H1 (cell line): ENCODE measurements around the gene LPO. TPM values are rescaled to one million over a fixed set of nuclear protein-coding genes. Genes with fewer than 3 reads are reported as not detected.

ENCODE experiments used
- CTCF ChIA-PET: fragments of 300-600 bp; sonication (Branson Sonifier 250); formaldehyde crosslinking; loops from one replicate; lab custom pipeline; 2021; ENCODE audit not compliant: partially characterized antibody; lab: Charles Lee
- POLR2A ChIA-PET: fragments of 300-600 bp; sonication (Branson Sonifier 250); formaldehyde crosslinking; loops from one replicate; lab custom pipeline; 2021; ENCODE audit warnings: inconsistent platforms; ENCODE audit not compliant: partially characterized antibody; lab: Charles Lee
- DNase-seq, 2 experiments: peaks; one replicate each; pipeline versions ENCODE4 v3.0.0 to v3.0.0-alpha.2; 2010 to 2022; ENCODE audit warnings: low spot score in 2 of 2, low read depth in 1 of 2, mixed read lengths in 1 of 2
- FAIRE-seq: peaks from 2 replicates; lab custom pipeline; 2011; peaks lifted over from hg19 to GRCh38; lab: Jason Lieb, UNC
- H2AFZ ChIP-seq: 2 replicates; pipeline ENCODE4 v1.8.1; 2012; ENCODE audit warnings: low read length, inconsistent platforms
- H2AK5ac ChIP-seq: 2 replicates; pipeline ENCODE4 v1.6.1; 2013; ENCODE audit warnings: low read depth, low read length
- H2BK120ac ChIP-seq: replicated peaks from 2 replicates; pipeline ENCODE3; 2013; ENCODE audit warnings: low read depth, low read length, inconsistent platforms
- H2BK12ac ChIP-seq: 2 replicates; pipeline ENCODE4 v1.6.1; 2013; ENCODE audit warnings: low read depth, low read length
- H2BK15ac ChIP-seq: 2 replicates; pipeline ENCODE4 v1.6.1; 2013; ENCODE audit warnings: low read length
- H2BK20ac ChIP-seq: 2 replicates; pipeline ENCODE4 v1.6.1; 2013; ENCODE audit warnings: low read length
- H2BK5ac ChIP-seq: 2 replicates; pipeline ENCODE4 v1.6.1; 2013; ENCODE audit warnings: low read depth, low read length
- H3K14ac ChIP-seq: 2 replicates; pipeline ENCODE4 v1.6.1; 2013; ENCODE audit warnings: inconsistent platforms; ENCODE audit not compliant: insufficient read length
- H3K18ac ChIP-seq: 2 replicates; pipeline ENCODE4 v1.6.1; 2013; ENCODE audit warnings: low read length; ENCODE audit errors: extremely low read depth
- H3K23ac ChIP-seq: 2 replicates; pipeline ENCODE4 v1.6.1; 2013; ENCODE audit warnings: inconsistent platforms; ENCODE audit not compliant: insufficient read length
- H3K23me2 ChIP-seq: 2 replicates; pipeline ENCODE4 v1.6.1; 2013; ENCODE audit warnings: low read depth, low read length
- H3K27ac ChIP-seq: 2 replicates; pipeline ENCODE4 v1.6.1; 2011; ENCODE audit warnings: low read depth, low read length, inconsistent platforms
- H3K27me3 ChIP-seq, 4 experiments: replicated peaks in 1 of 4; 1 replicate in 1 of 4; 2 replicates in 3 of 4; pipeline versions ENCODE4 v1.6.1 to v1.8.1; 2011 to 2013; ENCODE audit warnings: low read length in 3 of 4, mild to moderate bottlenecking in 3 of 4, inconsistent platforms in 2 of 4, mixed read lengths in 2 of 4, moderate library complexity in 1 of 4; ENCODE audit not compliant: control insufficient read depth in 3 of 4, insufficient read depth in 3 of 4; ENCODE audit errors: extremely low read depth in 1 of 4
- H3K36me3 ChIP-seq, 4 experiments: 2 replicates each; pipeline versions ENCODE4 v1.6.1 to v1.8.1; 2011 to 2013; ENCODE audit warnings: mild to moderate bottlenecking in 4 of 4, low read length in 3 of 4, moderate library complexity in 2 of 4, control low read depth in 1 of 4, inconsistent platforms in 1 of 4; ENCODE audit not compliant: insufficient read depth in 4 of 4, control insufficient read depth in 2 of 4
- H3K4ac ChIP-seq: replicated peaks from 2 replicates; pipeline ENCODE3; 2013; ENCODE audit warnings: low read length, low read depth, mixed read lengths, inconsistent platforms; ENCODE audit not compliant: insufficient read length
- H3K4me1 ChIP-seq, 4 experiments: replicated peaks in 1 of 4; 1 replicate in 1 of 4; 2 replicates in 3 of 4; pipeline versions ENCODE4 v1.6.1 to v1.8.1; 2011 to 2013; ENCODE audit warnings: low read length in 3 of 4, inconsistent platforms in 2 of 4, mixed read lengths in 1 of 4; ENCODE audit not compliant: insufficient read depth in 4 of 4, control insufficient read depth in 3 of 4
- H3K4me2 ChIP-seq, 2 experiments: 2 replicates each; pipeline versions ENCODE4 v1.6.1 to v1.8.1; 2011 to 2013; ENCODE audit warnings: low read depth in 2 of 2, low read length in 2 of 2, control low read depth in 1 of 2, inconsistent platforms in 1 of 2, mild to moderate bottlenecking in 1 of 2; ENCODE audit not compliant: insufficient read depth in 1 of 2
- H3K4me3 ChIP-seq, 4 experiments: fragments of 200-600, 300-600 bp in 1 of 4; sonication (generic), shearing (Covaris generic), sonication (Bioruptor Twin) in 1 of 4; 2 replicates each; pipeline versions ENCODE4 v1.5.1 to v1.8.1; 2011 to 2016; ENCODE audit warnings: low read length in 4 of 4, low read depth in 3 of 4, control low read depth in 2 of 4, inconsistent platforms in 2 of 4, mild to moderate bottlenecking in 2 of 4, mixed read lengths in 1 of 4, moderate library complexity in 1 of 4; ENCODE audit not compliant: insufficient read depth in 2 of 4; ENCODE audit errors: extremely low read depth in 1 of 4
- H3K56ac ChIP-seq: replicated peaks from 2 replicates; pipeline ENCODE3; 2013; ENCODE audit warnings: low read depth, mild to moderate bottlenecking, mixed read lengths, low read length, inconsistent platforms; ENCODE audit not compliant: insufficient read length
- H3K79me1 ChIP-seq: 2 replicates; pipeline ENCODE4 v1.6.1; 2013; ENCODE audit warnings: low read depth, low read length, control low read depth
- H3K79me2 ChIP-seq, 2 experiments: 2 replicates each; pipeline versions ENCODE4 v1.6.1 to v1.8.1; 2012 to 2013; ENCODE audit warnings: low read length in 2 of 2, mild to moderate bottlenecking in 2 of 2, inconsistent platforms in 1 of 2; ENCODE audit not compliant: insufficient read depth in 2 of 2, control insufficient read depth in 1 of 2
- H3K9ac ChIP-seq, 4 experiments: replicated peaks in 1 of 4; 1 replicate in 1 of 4; 2 replicates in 3 of 4; pipeline versions ENCODE4 v1.6.1 to v1.8.1; 2011 to 2013; ENCODE audit warnings: low read depth in 3 of 4, low read length in 3 of 4, control low read depth in 2 of 4, mild to moderate bottlenecking in 2 of 4, moderate library complexity in 2 of 4, inconsistent platforms in 1 of 4; ENCODE audit errors: extremely low read depth in 1 of 4
- H3K9me3 ChIP-seq, 2 experiments: 2 replicates each; pipeline versions ENCODE4 v1.6.1 to v1.8.1; 2012 to 2013; ENCODE audit warnings: mild to moderate bottlenecking in 2 of 2, moderate library complexity in 2 of 2, control low read depth in 1 of 2, inconsistent platforms in 1 of 2, low read depth in 1 of 2, low read length in 1 of 2, mixed read lengths in 1 of 2; ENCODE audit not compliant: insufficient read depth in 2 of 2
- H4K20me1 ChIP-seq, 2 experiments: replicated peaks in 1 of 2; 2 replicates each; pipeline versions ENCODE3 to v1.8.1; 2011 to 2013; ENCODE audit warnings: inconsistent platforms in 2 of 2, low read length in 2 of 2, mild to moderate bottlenecking in 1 of 2; ENCODE audit not compliant: insufficient read depth in 2 of 2, control insufficient read depth in 1 of 2
- H4K5ac ChIP-seq: 2 replicates; pipeline ENCODE4 v1.6.1; 2013; ENCODE audit warnings: low read length, low read depth, mixed read lengths, inconsistent platforms; ENCODE audit not compliant: insufficient read length
- H4K8ac ChIP-seq: 2 replicates; pipeline ENCODE4 v1.8.0; 2013; ENCODE audit warnings: mild to moderate bottlenecking, moderate library complexity, low read length, inconsistent platforms; ENCODE audit not compliant: insufficient read depth; ENCODE audit errors: extremely low read depth
- H4K91ac ChIP-seq: replicated peaks from 2 replicates; pipeline ENCODE3; 2013; ENCODE audit warnings: low read length, mixed read lengths, inconsistent platforms; ENCODE audit not compliant: insufficient read length
- CHD1 ChIP-seq: IDR thresholded peaks from 2 replicates; pipeline ENCODE4 v1.6.1; 2012; ENCODE audit warnings: low read depth, low read length, improper control_type of control experiment
- RAD21 ChIP-seq, 2 experiments: IDR thresholded peaks in 1 of 2; conservative IDR thresholded peaks in 1 of 2; 2 replicates each; pipeline ENCODE4 v1.6.1; 2011; ENCODE audit warnings: low read depth in 2 of 2, low read length in 2 of 2, improper control_type of control experiment in 1 of 2, inconsistent platforms in 1 of 2, mild to moderate bottlenecking in 1 of 2, moderate library complexity in 1 of 2
- SIN3A ChIP-seq, 2 experiments: IDR thresholded peaks in 1 of 2; conservative IDR thresholded peaks in 1 of 2; 2 replicates each; pipeline ENCODE4 v1.6.1; 2011 to 2012; ENCODE audit warnings: low read length in 2 of 2, improper control_type of control experiment in 1 of 2, low read depth in 1 of 2, mild to moderate bottlenecking in 1 of 2
- SP4 ChIP-seq: IDR thresholded peaks from 2 replicates; pipeline ENCODE4 v1.6.1; 2012; ENCODE audit warnings: low read length, inconsistent platforms
- TBP ChIP-seq: IDR thresholded peaks from 2 replicates; pipeline ENCODE4 v1.6.1; 2011; ENCODE audit warnings: low read depth, low read length, improper control_type of control experiment
- WGBS, 2 experiments: shearing (Covaris generic) in 1 of 2; methylation state at CpG; one replicate each; pipeline versions ENCODE4 v1.1.6 to v1.1.7; 2013 to 2015; ENCODE audit warnings: low lambda C conversion rate in 2 of 2, mixed read lengths in 2 of 2, inconsistent platforms in 1 of 2, low coverage in 1 of 2, missing lambda C conversion rate in 1 of 2; ENCODE audit not compliant: insufficient replicate concordance in 2 of 2, insufficient coverage in 1 of 2, insufficient read length in 1 of 2; ENCODE audit errors: extremely low coverage in 1 of 2, missing lambda C conversion rate in 1 of 2; 5-methylcytosine and 5-hydroxymethylcytosine counted together
- polyA plus RNA-seq, 7 experiments: library from polyadenylated mRNA; depleted of rRNA in 3 of 7; stranded (reverse) in 5 of 7; unstranded in 2 of 7; fragments of >200 nt in 5 of 7; fragments of 200-250 nt in 2 of 7; gene quantifications; 1 replicate in 5 of 7; 2 replicates in 1 of 7; 4 replicates in 1 of 7; pipeline versions ENCODE4 v1.2.1 to v1.2.3, GENCODE V29; 2011 to 2013; ENCODE audit warnings: missing spikeins in 2 of 7, mixed read lengths in 2 of 7
- total RNA-seq: library from RNA; stranded (reverse); fragmentation: NEBNext Ultra II Directional; extraction: Animal tissue kit (Norgen Biotek cat#: 25700); gene quantifications from 2 replicates; pipeline ENCODE4 v1.2.1, GENCODE V29; 2021
- TF ChIP-seq, protein P1 (sequence below), 3 experiments: IDR thresholded peaks; 1 replicate in 2 of 3; 2 replicates in 1 of 3; pipeline versions ENCODE4 v1.5.1 to v1.6.1; 2011; ENCODE audit warnings: low read length in 3 of 3, mild to moderate bottlenecking in 3 of 3, inconsistent platforms in 2 of 3, low read depth in 1 of 3, moderate library complexity in 1 of 3; ENCODE audit not compliant: insufficient read depth in 1 of 3; ENCODE audit errors: control extremely low read depth in 1 of 3
- TF ChIP-seq, protein P2 (sequence below): IDR thresholded peaks from 2 replicates; pipeline ENCODE4 v1.6.1; 2011; ENCODE audit warnings: low read length, improper control_type of control experiment

The LPO gene
- total and polyA plus RNA-seq, 2 of the 8 experiments (the other 6 are each of a cell fraction or from before 2014, with no cell fraction given), result 0.38 to 0.52 TPM

DNA sequence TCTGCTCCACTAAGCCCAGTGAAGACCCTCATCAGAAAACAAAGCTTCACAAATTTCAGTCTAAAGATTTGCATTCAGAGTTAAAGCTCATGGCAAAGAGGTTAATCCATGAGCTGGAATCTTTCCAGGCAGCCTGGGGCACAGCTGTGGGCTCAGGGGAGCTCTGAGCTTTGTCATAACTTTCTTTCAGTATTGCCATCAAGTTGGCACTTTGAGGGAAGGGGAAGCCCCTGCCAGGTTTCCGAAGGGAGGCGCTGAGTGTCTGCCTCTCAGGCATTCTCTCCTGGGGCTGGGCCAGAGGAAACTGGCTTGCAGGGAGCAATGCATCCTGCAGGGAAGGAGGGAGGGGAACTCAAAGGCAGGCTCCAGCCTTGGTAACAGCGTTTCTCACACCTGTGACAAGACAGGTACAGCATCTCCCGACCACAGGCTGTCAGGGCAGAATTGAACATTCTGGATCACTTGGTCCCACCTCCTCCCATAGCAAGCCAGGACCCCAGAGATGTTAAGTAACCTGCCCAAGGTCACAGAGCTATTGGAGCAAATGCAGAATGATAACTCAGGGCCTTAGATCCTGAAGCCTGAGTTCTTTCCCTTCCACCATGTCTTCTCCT is 3.9 kb downstream of the LPO start:
- Histone ChIP-seq H4K20me1 (no peaks in the 10 kb centered on the region), H2BK15ac (0 out of 2 replicates have a peak overlapping the region, but pooled peaks have one; percentile 21), H3K4me1 (peaks cover 0 to 10% (median 0%) of the 10 kb centered on the region in 4 experiments; a peak in 3 of 7 replicates), H4K5ac (no peak overlapping the region), H3K36me3 (no peaks in the 10 kb centered on the region), H2BK120ac (no peak overlapping the region), H3K9ac (no peak overlapping the region), H3K79me2 (no peaks in the 10 kb centered on the region), H2BK20ac (no peak overlapping the region), H3K18ac (no peak overlapping the region), H2AFZ (0 out of 2 replicates have a peak overlapping the region, but pooled peaks have one; percentile 16), H3K56ac (no peak overlapping the region), H2BK5ac (no peak overlapping the region), H3K14ac (no peak overlapping the region), H3K79me1 (no peaks in the 10 kb centered on the region), H3K4me3 (no peak overlapping the region), H3K4ac (no peak overlapping the region), H3K9me3 (no peaks in the 10 kb centered on the region), H3K23me2 (no peaks in the 10 kb centered on the region), H3K27me3 (peaks cover 0 to 9% (median 8%) of the 10 kb centered on the region in 4 experiments; a peak in 5 of 7 replicates), H2BK12ac (peak overlapping the region; percentile 50; the same call in 1 of the 2 replicates), H2AK5ac (0 out of 2 replicates have a peak overlapping the region, but pooled peaks have one; percentile 13), H3K23ac (no peak overlapping the region), H3K4me2 (peak overlapping the region in 1 of 2 experiments; percentile 31; a peak in 1 of 4 replicates), H4K91ac (no peak overlapping the region), H4K8ac (no peak overlapping the region; the same call in 1 of the 2 replicates), H3K27ac (no peak overlapping the region)
- FAIRE-seq (peak; percentile 50), DNase-seq (no peak)
- 41% methylated on average over 4 of the region's 4 CpGs; no CpG with 5 or more reads in 1 of the 2 experiments for WGBS, 2 experiments
- TF ChIP-seq RAD21 (IDR thresholded peaks at IDR 0.05 in 1 of 2, conservative IDR thresholded peaks at IDR 0.05 in 1 of 2; ENCODE audit: low read depth in 2 of 2, low read length in 2 of 2) (peak in 1 of 2 experiments; percentile 31; a peak in 1 of 4 replicates), SIN3A (conservative IDR thresholded peaks at IDR 0.05 in 1 of 2, IDR thresholded peaks at IDR 0.05 in 1 of 2; ENCODE audit: low read depth in 1 of 2, low read length in 2 of 2) (no peak), CHD1 (no peak), SP4 (no peak), TBP (peak; percentile 63; the same call in 1 of the 2 replicates)
- TF ChIP-seq, protein P1, sequence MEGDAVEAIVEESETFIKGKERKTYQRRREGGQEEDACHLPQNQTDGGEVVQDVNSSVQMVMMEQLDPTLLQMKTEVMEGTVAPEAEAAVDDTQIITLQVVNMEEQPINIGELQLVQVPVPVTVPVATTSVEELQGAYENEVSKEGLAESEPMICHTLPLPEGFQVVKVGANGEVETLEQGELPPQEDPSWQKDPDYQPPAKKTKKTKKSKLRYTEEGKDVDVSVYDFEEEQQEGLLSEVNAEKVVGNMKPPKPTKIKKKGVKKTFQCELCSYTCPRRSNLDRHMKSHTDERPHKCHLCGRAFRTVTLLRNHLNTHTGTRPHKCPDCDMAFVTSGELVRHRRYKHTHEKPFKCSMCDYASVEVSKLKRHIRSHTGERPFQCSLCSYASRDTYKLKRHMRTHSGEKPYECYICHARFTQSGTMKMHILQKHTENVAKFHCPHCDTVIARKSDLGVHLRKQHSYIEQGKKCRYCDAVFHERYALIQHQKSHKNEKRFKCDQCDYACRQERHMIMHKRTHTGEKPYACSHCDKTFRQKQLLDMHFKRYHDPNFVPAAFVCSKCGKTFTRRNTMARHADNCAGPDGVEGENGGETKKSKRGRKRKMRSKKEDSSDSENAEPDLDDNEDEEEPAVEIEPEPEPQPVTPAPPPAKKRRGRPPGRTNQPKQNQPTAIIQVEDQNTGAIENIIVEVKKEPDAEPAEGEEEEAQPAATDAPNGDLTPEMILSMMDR (IDR thresholded peaks at IDR 0.05; ENCODE audit: control extremely low read depth in 1 of 3, insufficient read depth in 1 of 3, low read depth in 1 of 3, low read length in 3 of 3), result 0 out of 4 replicates have a peak, but pooled peaks of 1 of the 3 experiments have one; percentile 4
- TF ChIP-seq, protein P2, sequence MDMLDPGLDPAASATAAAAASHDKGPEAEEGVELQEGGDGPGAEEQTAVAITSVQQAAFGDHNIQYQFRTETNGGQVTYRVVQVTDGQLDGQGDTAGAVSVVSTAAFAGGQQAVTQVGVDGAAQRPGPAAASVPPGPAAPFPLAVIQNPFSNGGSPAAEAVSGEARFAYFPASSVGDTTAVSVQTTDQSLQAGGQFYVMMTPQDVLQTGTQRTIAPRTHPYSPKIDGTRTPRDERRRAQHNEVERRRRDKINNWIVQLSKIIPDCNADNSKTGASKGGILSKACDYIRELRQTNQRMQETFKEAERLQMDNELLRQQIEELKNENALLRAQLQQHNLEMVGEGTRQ, result no peak
- POLR2A ChIA-PET, result interaction anchor here (0.6 to 2.1 kb wide), 3 partner anchors 10 to 110 kb away, joined by 3 to 4 read pairs (median 3); partner anchors contain the start of gene SUPT4H1
- CTCF ChIA-PET, result interaction anchor here (1.0 to 2.5 kb wide), 7 partner anchors 12 to 74 kb away, joined by 3 to 13 read pairs (median 6); no protein-coding TSS in a partner anchor
